Panc1 (cell line): ENCODE results near the gene INPP4A. TPM values are rescaled to one million over a fixed set of nuclear protein-coding genes. Genes with fewer than 3 reads are reported as not detected.

Source experiments
- ATAC-seq: fragments of 200-7000 bp; cut with Tn5 transposase; 2 replicates; pipeline ENCODE4 v1.9.1; 2020; ENCODE audit warnings: mild to moderate bottlenecking, moderate library complexity
- BruUV-seq: library from RNA; stranded (reverse); fragments of 400-500 nt; replicated peaks from 2 replicates; lab custom pipeline; 2021; lab: Mats Ljungman, UMichigan
- CTCF ChIA-PET: fragments of 300-600 bp; sonication (Branson Sonifier 250); formaldehyde crosslinking; loops from one replicate; lab custom pipeline; 2022; ENCODE audit warnings: antibody characterized with exemption; lab: Charles Lee
- POLR2A ChIA-PET: fragments of 300-600 bp; sonication (Branson Sonifier 250); formaldehyde crosslinking; loops from one replicate; lab custom pipeline; 2022; ENCODE audit warnings: antibody characterized with exemption; lab: Charles Lee
- DNase-seq: peaks from one replicate; pipeline ENCODE4 v3.0.0-alpha.2; 2010; ENCODE audit warnings: low read depth, low spot score
- H3K27ac ChIP-seq: 2 replicates; pipeline ENCODE4 v1.5.1; 2011; ENCODE audit warnings: mild to moderate bottlenecking, low read length, inconsistent platforms
- H3K27me3 ChIP-seq: fragments of 200-500 bp; sonication (Bioruptor generic); 2 replicates; pipeline ENCODE4 v1.6.0; 2014; ENCODE audit warnings: low read length, inconsistent platforms; ENCODE audit not compliant: control insufficient read depth, insufficient read depth
- H3K36me3 ChIP-seq: fragments of 200-500 bp; sonication (Bioruptor generic); 2 replicates; pipeline ENCODE4 v1.5.1; 2014; ENCODE audit warnings: inconsistent platforms, mild to moderate bottlenecking, low read length, moderate library complexity; ENCODE audit not compliant: control insufficient read depth, insufficient read depth
- H3K4me1 ChIP-seq: 2 replicates; pipeline ENCODE4 v1.5.1; 2011; ENCODE audit warnings: inconsistent platforms, mild to moderate bottlenecking, low read length, moderate library complexity; ENCODE audit not compliant: control insufficient read depth, insufficient read depth
- H3K4me3 ChIP-seq, 2 experiments: 2 replicates each; pipeline ENCODE4 v1.5.1; 2011 to 2012; ENCODE audit warnings: low read depth in 2 of 2, low read length in 2 of 2, mild to moderate bottlenecking in 2 of 2, inconsistent platforms in 1 of 2, moderate library complexity in 1 of 2
- H3K9me3 ChIP-seq: fragments of 200-500 bp; sonication (Bioruptor generic); 2 replicates; pipeline ENCODE4 v1.5.1; 2014; ENCODE audit warnings: low read depth, mild to moderate bottlenecking, inconsistent platforms, low read length, moderate library complexity; ENCODE audit not compliant: control insufficient read depth, insufficient read depth
- POLR2AphosphoS5 ChIP-seq: IDR thresholded peaks from 2 replicates; pipeline ENCODE4 v1.6.1; 2012; ENCODE audit warnings: mild to moderate bottlenecking, low read depth, low read length, moderate library complexity
- SIN3A ChIP-seq: IDR thresholded peaks from 2 replicates; pipeline ENCODE4 v1.6.1; 2012; ENCODE audit warnings: low read depth, mild to moderate bottlenecking, low read length, moderate library complexity, borderline replicate concordance; ENCODE audit not compliant: insufficient read depth
- TCF7L2 ChIP-seq: IDR thresholded peaks from 2 replicates; pipeline ENCODE4 v1.6.1; 2011; ENCODE audit warnings: mild to moderate bottlenecking, low read depth, low read length, inconsistent platforms
- in situ Hi-C: cut with HindIII; loops from 2 replicates; pipeline ENCODE4 v1.10.0; 2016; ENCODE audit warnings: low sequenced_read_pairs, low pct_unique_long_range_greater_than_20kb
- intact Hi-C: fragments of 100-400 bp; cut with micrococcal nuclease; formaldehyde crosslinking; loops from one replicate; pipeline ENCODE4 v1.10.0; 2022; ENCODE audit not compliant: unreplicated experiment
- total RNA-seq: library from RNA; stranded (reverse); gene quantifications from one replicate; pipeline ENCODE4 v1.2.1, GENCODE V29; 2021; ENCODE audit not compliant: unreplicated experiment
- TF ChIP-seq, protein P1 (sequence below): fragments of 450-650 bp; IDR thresholded peaks from 2 replicates; pipeline ENCODE4 v1.5.1; 2017; ENCODE audit warnings: mild to moderate bottlenecking
- TF ChIP-seq, protein P2 (sequence below), 2 experiments: IDR thresholded peaks; 2 replicates each; pipeline ENCODE4 v1.6.1; 2011 to 2012; ENCODE audit warnings: low read depth in 2 of 2, control low read depth in 1 of 2, low read length in 1 of 2, mild to moderate bottlenecking in 1 of 2, moderate library complexity in 1 of 2; ENCODE audit not compliant: insufficient read depth in 1 of 2

INPP4A gene
- total RNA-seq, 1 experiment from 2014 or later: 22.9 TPM

DNA sequence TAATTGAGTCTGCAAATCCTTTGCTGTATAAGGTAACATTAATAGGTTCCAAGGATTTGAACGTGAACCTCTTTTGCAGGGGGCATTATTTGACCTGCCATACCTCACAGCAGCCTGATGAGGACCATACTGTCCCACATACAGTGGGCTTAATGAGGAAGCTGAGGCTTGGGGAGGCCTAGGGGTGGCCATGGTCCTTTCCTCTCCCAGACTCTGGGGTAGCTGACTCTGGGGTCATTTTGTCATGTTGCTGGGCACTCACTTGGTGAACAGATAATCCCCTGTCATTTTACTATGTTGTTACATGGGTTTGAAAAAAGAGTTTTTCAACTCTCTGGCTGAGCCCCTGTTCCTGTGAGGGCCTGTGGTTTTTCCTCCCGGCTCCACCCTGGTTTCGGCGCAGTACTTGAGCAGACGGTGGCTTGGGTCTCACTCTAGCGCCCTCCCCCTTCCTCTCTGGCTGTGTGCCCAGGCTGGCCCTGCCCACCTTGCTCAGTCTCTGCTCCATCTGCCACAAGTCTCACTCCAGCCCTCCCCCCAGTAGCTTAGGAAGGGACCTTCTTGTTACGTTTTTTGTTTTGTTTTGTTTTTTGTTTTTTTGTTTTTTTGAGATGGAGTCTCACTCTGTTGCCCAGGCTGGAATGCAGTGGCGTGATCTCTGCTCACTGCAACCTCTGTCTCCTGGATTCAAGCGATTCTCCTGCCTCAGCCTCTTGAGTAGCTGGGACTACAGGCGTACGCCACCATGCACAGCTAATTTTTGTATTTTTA is 21.0 kb downstream of the INPP4A start:
- intact Hi-C loops (no loop called here), in situ Hi-C loops (no loop called here)
- ATAC-seq (no peak), DNase-seq (no peak)
- no peaks in the 10 kb centered on the region for H3K4me1 ChIP-seq
- CTCF ChIA-PET: no interaction called here
- H3K9me3 ChIP-seq: no peaks in the 10 kb centered on the region
- BruUV-seq: no TSS peak
- POLR2A ChIA-PET: interaction anchor here (0.5 kb wide), 1 partner anchor 1690 kb away, joined by 5 read pairs; no protein-coding TSS in a partner anchor
- no peaks in the 10 kb centered on the region for H3K27me3 ChIP-seq
- no peak overlapping the region for H3K4me3 ChIP-seq
- H3K36me3 ChIP-seq: no peaks in the 10 kb centered on the region
- no peak for TF ChIP-seq SIN3A
- H3K27ac ChIP-seq: no peak overlapping the region

- no peaks in the 10 kb centered on the region for H3K4me1 ChIP-seq
- no peaks in the 10 kb centered on the region for H3K9me3 ChIP-seq
- CTCF ChIA-PET: no interaction called here
- TF ChIP-seq TCF7L2 (no peak), SIN3A (no peak), POLR2AphosphoS5 (no peak)
- TF ChIP-seq, protein P1, sequence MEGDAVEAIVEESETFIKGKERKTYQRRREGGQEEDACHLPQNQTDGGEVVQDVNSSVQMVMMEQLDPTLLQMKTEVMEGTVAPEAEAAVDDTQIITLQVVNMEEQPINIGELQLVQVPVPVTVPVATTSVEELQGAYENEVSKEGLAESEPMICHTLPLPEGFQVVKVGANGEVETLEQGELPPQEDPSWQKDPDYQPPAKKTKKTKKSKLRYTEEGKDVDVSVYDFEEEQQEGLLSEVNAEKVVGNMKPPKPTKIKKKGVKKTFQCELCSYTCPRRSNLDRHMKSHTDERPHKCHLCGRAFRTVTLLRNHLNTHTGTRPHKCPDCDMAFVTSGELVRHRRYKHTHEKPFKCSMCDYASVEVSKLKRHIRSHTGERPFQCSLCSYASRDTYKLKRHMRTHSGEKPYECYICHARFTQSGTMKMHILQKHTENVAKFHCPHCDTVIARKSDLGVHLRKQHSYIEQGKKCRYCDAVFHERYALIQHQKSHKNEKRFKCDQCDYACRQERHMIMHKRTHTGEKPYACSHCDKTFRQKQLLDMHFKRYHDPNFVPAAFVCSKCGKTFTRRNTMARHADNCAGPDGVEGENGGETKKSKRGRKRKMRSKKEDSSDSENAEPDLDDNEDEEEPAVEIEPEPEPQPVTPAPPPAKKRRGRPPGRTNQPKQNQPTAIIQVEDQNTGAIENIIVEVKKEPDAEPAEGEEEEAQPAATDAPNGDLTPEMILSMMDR: no peak
- TF ChIP-seq, protein P2, sequence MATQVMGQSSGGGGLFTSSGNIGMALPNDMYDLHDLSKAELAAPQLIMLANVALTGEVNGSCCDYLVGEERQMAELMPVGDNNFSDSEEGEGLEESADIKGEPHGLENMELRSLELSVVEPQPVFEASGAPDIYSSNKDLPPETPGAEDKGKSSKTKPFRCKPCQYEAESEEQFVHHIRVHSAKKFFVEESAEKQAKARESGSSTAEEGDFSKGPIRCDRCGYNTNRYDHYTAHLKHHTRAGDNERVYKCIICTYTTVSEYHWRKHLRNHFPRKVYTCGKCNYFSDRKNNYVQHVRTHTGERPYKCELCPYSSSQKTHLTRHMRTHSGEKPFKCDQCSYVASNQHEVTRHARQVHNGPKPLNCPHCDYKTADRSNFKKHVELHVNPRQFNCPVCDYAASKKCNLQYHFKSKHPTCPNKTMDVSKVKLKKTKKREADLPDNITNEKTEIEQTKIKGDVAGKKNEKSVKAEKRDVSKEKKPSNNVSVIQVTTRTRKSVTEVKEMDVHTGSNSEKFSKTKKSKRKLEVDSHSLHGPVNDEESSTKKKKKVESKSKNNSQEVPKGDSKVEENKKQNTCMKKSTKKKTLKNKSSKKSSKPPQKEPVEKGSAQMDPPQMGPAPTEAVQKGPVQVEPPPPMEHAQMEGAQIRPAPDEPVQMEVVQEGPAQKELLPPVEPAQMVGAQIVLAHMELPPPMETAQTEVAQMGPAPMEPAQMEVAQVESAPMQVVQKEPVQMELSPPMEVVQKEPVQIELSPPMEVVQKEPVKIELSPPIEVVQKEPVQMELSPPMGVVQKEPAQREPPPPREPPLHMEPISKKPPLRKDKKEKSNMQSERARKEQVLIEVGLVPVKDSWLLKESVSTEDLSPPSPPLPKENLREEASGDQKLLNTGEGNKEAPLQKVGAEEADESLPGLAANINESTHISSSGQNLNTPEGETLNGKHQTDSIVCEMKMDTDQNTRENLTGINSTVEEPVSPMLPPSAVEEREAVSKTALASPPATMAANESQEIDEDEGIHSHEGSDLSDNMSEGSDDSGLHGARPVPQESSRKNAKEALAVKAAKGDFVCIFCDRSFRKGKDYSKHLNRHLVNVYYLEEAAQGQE (IDR thresholded peaks at IDR 0.05; ENCODE audit: insufficient read depth in 1 of 2, low read depth in 2 of 2, low read length in 1 of 2): no peak
- in situ Hi-C loops: no loop called here
- DNase-seq: no peak
- POLR2A ChIA-PET: interaction anchor here (0.6 kb wide), 1 partner anchor 329 kb away, joined by 5 read pairs; no protein-coding TSS in a partner anchor
- no peaks in the 10 kb centered on the region for H3K27me3 ChIP-seq
- H3K4me3 ChIP-seq: no peak overlapping the region
- H3K36me3 ChIP-seq: no peaks in the 10 kb centered on the region
- no peak for ATAC-seq
- intact Hi-C loops: no loop called here
- no peak overlapping the region for H3K27ac ChIP-seq
- BruUV-seq: no TSS peak
Measured at GRCh38 chr2:98467082-98467536, 22.5 kb downstream of the INPP4A start.

DNA sequence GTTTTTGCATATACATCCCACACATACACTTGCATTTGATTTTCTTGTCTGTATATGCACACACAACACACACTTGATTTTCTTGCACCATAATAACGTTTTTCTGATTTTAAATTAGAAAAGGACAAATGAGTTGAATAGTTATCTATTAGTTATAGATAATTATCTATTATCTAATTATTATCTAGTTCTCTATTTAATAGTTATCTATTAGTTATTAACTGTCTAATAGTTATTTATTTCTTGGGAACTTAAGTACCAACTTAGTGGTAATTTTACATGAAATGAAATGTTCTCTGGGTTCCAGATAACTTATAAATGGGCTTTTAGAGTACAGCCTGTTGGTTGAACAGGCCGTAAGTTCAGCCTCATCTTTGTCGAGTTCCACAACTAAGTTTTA is 23.0 kb downstream of the INPP4A start:
- DNase-seq (no peak), ATAC-seq (no peak)
- Histone ChIP-seq H3K4me3 (no peak overlapping the region), H3K27ac (no peak overlapping the region), H3K27me3 (no peaks in the 10 kb centered on the region), H3K9me3 (no peaks in the 10 kb centered on the region), H3K36me3 (no peaks in the 10 kb centered on the region), H3K4me1 (no peaks in the 10 kb centered on the region)
- intact Hi-C loops: no loop called here
- ChIA-PET POLR2A (no interaction called here), CTCF (no interaction called here)
- TF ChIP-seq SIN3A: no peak
- no peak for TF ChIP-seq TCF7L2
- TF ChIP-seq, protein P2 (IDR thresholded peaks at IDR 0.05; ENCODE audit: insufficient read depth in 1 of 2, low read depth in 2 of 2, low read length in 1 of 2): no peak
- TF ChIP-seq POLR2AphosphoS5: no peak
- TF ChIP-seq, protein P1: no peak
- in situ Hi-C loops: no loop called here
- no TSS peak for BruUV-seq
